ENCODE data around the gene MARCHF4.
"Not testable (repeated sequence)": the region's sequence is repeated elsewhere in the genome, so short reads cannot be mapped to it uniquely, and the experiment has no call there.

GRCh38 chr2:216384409-216384808 lies 12.1 kb upstream of the MARCHF4 start:
- TF ChIP-seq CTCF (IDR thresholded peaks at IDR 0.05 in 2 of 3, conservative IDR thresholded peaks at IDR 0.05 in 1 of 3; ENCODE audit: borderline replicate concordance in 1 of 3, insufficient read depth in 1 of 3, low read depth in 2 of 3, low read length in 2 of 3); EZH2 (IDR thresholded peaks at IDR 0.05); POLR2AphosphoS5 (IDR thresholded peaks at IDR 0.05; ENCODE audit: low read depth, low read length); POLR2A (IDR thresholded peaks at IDR 0.05; ENCODE audit: borderline replicate concordance, extremely low read depth, insufficient read depth, insufficient read length); SIN3A (IDR thresholded peaks at IDR 0.05; ENCODE audit: low read depth); RAD21 (IDR thresholded peaks at IDR 0.05; ENCODE audit: low read depth); ATF3 (IDR thresholded peaks at IDR 0.05); EGR1 (IDR thresholded peaks at IDR 0.05; ENCODE audit: low read depth); YY1 (IDR thresholded peaks at IDR 0.05; ENCODE audit: extremely low read depth, insufficient replicate concordance, low read depth, low read length); EZH2phosphoT487 (IDR thresholded peaks at IDR 0.05; ENCODE audit: borderline replicate concordance); SRF (IDR thresholded peaks at IDR 0.05; ENCODE audit: low read depth); MAX (IDR thresholded peaks at IDR 0.05): not testable (repeated sequence)
- TF ChIP-seq, protein P1, sequence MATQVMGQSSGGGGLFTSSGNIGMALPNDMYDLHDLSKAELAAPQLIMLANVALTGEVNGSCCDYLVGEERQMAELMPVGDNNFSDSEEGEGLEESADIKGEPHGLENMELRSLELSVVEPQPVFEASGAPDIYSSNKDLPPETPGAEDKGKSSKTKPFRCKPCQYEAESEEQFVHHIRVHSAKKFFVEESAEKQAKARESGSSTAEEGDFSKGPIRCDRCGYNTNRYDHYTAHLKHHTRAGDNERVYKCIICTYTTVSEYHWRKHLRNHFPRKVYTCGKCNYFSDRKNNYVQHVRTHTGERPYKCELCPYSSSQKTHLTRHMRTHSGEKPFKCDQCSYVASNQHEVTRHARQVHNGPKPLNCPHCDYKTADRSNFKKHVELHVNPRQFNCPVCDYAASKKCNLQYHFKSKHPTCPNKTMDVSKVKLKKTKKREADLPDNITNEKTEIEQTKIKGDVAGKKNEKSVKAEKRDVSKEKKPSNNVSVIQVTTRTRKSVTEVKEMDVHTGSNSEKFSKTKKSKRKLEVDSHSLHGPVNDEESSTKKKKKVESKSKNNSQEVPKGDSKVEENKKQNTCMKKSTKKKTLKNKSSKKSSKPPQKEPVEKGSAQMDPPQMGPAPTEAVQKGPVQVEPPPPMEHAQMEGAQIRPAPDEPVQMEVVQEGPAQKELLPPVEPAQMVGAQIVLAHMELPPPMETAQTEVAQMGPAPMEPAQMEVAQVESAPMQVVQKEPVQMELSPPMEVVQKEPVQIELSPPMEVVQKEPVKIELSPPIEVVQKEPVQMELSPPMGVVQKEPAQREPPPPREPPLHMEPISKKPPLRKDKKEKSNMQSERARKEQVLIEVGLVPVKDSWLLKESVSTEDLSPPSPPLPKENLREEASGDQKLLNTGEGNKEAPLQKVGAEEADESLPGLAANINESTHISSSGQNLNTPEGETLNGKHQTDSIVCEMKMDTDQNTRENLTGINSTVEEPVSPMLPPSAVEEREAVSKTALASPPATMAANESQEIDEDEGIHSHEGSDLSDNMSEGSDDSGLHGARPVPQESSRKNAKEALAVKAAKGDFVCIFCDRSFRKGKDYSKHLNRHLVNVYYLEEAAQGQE (IDR thresholded peaks at IDR 0.05; ENCODE audit: low read depth): not testable (repeated sequence)

Measured in HCT116 (cell line).